HepG2 (cell line): ENCODE data around the gene PRM2. TPM values are rescaled to one million over a fixed set of nuclear protein-coding genes. Genes with fewer than 3 reads are reported as not detected.

Experiments
- ATAC-seq: fragments of 200-7000 bp; cut with Tn5 transposase; 3 replicates; pipeline ENCODE4 v1.9.1; 2020; ENCODE audit warnings: mild to moderate bottlenecking, moderate library complexity
- BruUV-seq: library from RNA; stranded (reverse); fragments of 400-500 nt; replicated peaks from 2 replicates; lab custom pipeline; 2021; lab: Mats Ljungman, UMichigan
- CTCF ChIA-PET: fragments of 300-600 bp; formaldehyde crosslinking; extraction: SDS; loops from one replicate; lab custom pipeline; 2021; ENCODE audit warnings: low total read pairs, inconsistent platforms, low intra/inter-chr PET ratio; lab: Yijun Ruan, JAX
- POLR2A ChIA-PET: fragments of 350-600 bp; sonication (Branson Sonifier 250); formaldehyde crosslinking; loops from one replicate; lab custom pipeline; 2020; ENCODE audit warnings: antibody characterized with exemption, inconsistent platforms; lab: Yijun Ruan, JAX
- DNase-seq: peaks from one replicate; pipeline ENCODE4 v3.0.0-alpha.2; 2015; ENCODE audit warnings: low spot score
- FAIRE-seq: peaks from 3 replicates; lab custom pipeline; 2011; peaks lifted over from hg19 to GRCh38; lab: Jason Lieb, UNC
- H2AFZ ChIP-seq: one replicate; pipeline ENCODE4 v1.6.1; 2011; ENCODE audit warnings: low read length, inconsistent platforms
- H3K27ac ChIP-seq: fragments of 300-600 bp; 3 replicates; pipeline ENCODE4 v1.8.0; 2011; ENCODE audit warnings: mixed run types, mild to moderate bottlenecking, mixed read lengths, low read length, inconsistent platforms; ENCODE audit not compliant: insufficient read depth; ENCODE audit errors: extremely low read length
- H3K27me3 ChIP-seq, 2 experiments: fragments of 200-600 bp in 1 of 2; 2 replicates in 1 of 2; 3 replicates in 1 of 2; pipeline versions ENCODE4 v1.6.0 to v1.8.0; 2011; ENCODE audit warnings: low read length in 2 of 2, mild to moderate bottlenecking in 2 of 2, moderate library complexity in 2 of 2, inconsistent platforms in 1 of 2; ENCODE audit not compliant: insufficient read depth in 2 of 2, control insufficient read depth in 1 of 2
- H3K36me3 ChIP-seq, 2 experiments: fragments of 200-600 bp in 1 of 2; replicated peaks in 1 of 2; 2 replicates in 1 of 2; 3 replicates in 1 of 2; pipeline versions ENCODE4 v1.5.1 to v1.8.0; 2011; ENCODE audit warnings: low read length in 2 of 2, inconsistent platforms in 1 of 2; ENCODE audit not compliant: insufficient read depth in 2 of 2, control insufficient read depth in 1 of 2
- H3K4me1 ChIP-seq: 2 replicates; pipeline ENCODE4 v1.5.1; 2012; ENCODE audit warnings: low read length, inconsistent platforms; ENCODE audit not compliant: insufficient read depth
- H3K4me2 ChIP-seq: 2 replicates; pipeline ENCODE4 v1.6.0; 2011; ENCODE audit warnings: low read depth, low read length, inconsistent platforms
- H3K4me3 ChIP-seq, 3 experiments: fragments of 200-600 bp in 1 of 3; sonication (generic), shearing (Covaris generic) in 1 of 3; replicated peaks in 1 of 3; 2 replicates each; pipeline ENCODE4 v1.5.1; 2011 to 2016; ENCODE audit warnings: low read length in 3 of 3, inconsistent platforms in 2 of 3, low read depth in 2 of 3, mild to moderate bottlenecking in 2 of 3, control low read depth in 1 of 3, mixed read lengths in 1 of 3; ENCODE audit not compliant: insufficient read depth in 1 of 3
- H3K79me2 ChIP-seq: one replicate; pipeline ENCODE4 v1.6.1; 2011; ENCODE audit warnings: low read length, inconsistent platforms; ENCODE audit not compliant: insufficient read depth
- H3K9ac ChIP-seq: 2 replicates; pipeline ENCODE4 v1.6.0; 2011; ENCODE audit warnings: mild to moderate bottlenecking, low read depth, low read length, inconsistent platforms; ENCODE audit not compliant: insufficient read depth
- H3K9me3 ChIP-seq: 2 replicates; pipeline ENCODE4 v1.5.1; 2012; ENCODE audit warnings: mild to moderate bottlenecking, low read length
- H4K20me1 ChIP-seq: 2 replicates; pipeline ENCODE4 v1.6.0; 2011; ENCODE audit warnings: inconsistent platforms, mild to moderate bottlenecking, low read length, moderate library complexity; ENCODE audit not compliant: insufficient read depth
- ELF3 ChIP-seq: IDR thresholded peaks from 2 replicates; pipeline ENCODE4 v1.6.1; 2016; ENCODE audit warnings: missing genetic modification reagents, missing compliant biosample characterization
- KLF13 ChIP-seq: sonication (generic); formaldehyde crosslinking; IDR thresholded peaks from 2 replicates; pipeline ENCODE4 v1.4.0; 2020; ENCODE audit warnings: mild to moderate bottlenecking, missing genetic modification reagents
- MATR3 ChIP-seq: sonication (generic); formaldehyde crosslinking; IDR thresholded peaks from 2 replicates; pipeline ENCODE4 v1.4.0; 2020; ENCODE audit warnings: missing genetic modification reagents
- NKX3-1 ChIP-seq: sonication (generic); formaldehyde crosslinking; IDR thresholded peaks from 2 replicates; pipeline ENCODE4 v1.5.0; 2020; ENCODE audit warnings: missing genetic modification reagents
- RARG ChIP-seq: sonication (generic); formaldehyde crosslinking; IDR thresholded peaks from 2 replicates; pipeline ENCODE4 v1.4.0; 2020; ENCODE audit warnings: low read depth, mild to moderate bottlenecking, missing genetic modification reagents
- SP1 ChIP-seq, 2 experiments: fragments of 450-650 bp in 1 of 2; sonication (generic) in 1 of 2; formaldehyde crosslinking in 1 of 2; IDR thresholded peaks; 2 replicates each; pipeline versions ENCODE4 v1.4.0 to v1.6.1; 2016 to 2020; ENCODE audit warnings: missing genetic modification reagents in 1 of 2
- TAF1 ChIP-seq: sonication (generic); formaldehyde crosslinking; IDR thresholded peaks from 2 replicates; pipeline ENCODE4 v1.4.0; 2020; ENCODE audit warnings: missing genetic modification reagents
- ZFP41 ChIP-seq: sonication (generic); formaldehyde crosslinking; IDR thresholded peaks from 2 replicates; pipeline ENCODE4 v1.4.0; 2020; ENCODE audit warnings: mild to moderate bottlenecking, missing genetic modification reagents, borderline replicate concordance
- ZNF724P ChIP-seq: sonication (generic); formaldehyde crosslinking; IDR thresholded peaks from 2 replicates; pipeline ENCODE4 v1.8.0; 2022; ENCODE audit warnings: missing genetic modification reagents, borderline replicate concordance
- WGBS: methylation state at CpG from one replicate; pipeline ENCODE4 v1.1.6; 2017; ENCODE audit warnings: low lambda C conversion rate; 5-methylcytosine and 5-hydroxymethylcytosine counted together
- in situ Hi-C: cut with HindIII; loops from 2 replicates; pipeline ENCODE4 v1.10.0; 2017; ENCODE audit warnings: low pct_unique_long_range_greater_than_20kb; ENCODE audit not compliant: extremely low pct_ligation_motif_present
- intact Hi-C: fragments of 100-400 bp; cut with micrococcal nuclease; formaldehyde crosslinking; loops from one replicate; pipeline ENCODE4 v1.10.0; 2022; ENCODE audit not compliant: unreplicated experiment
- polyA plus RNA-seq, 8 experiments: library from polyadenylated mRNA; depleted of rRNA in 3 of 8; stranded (reverse) in 7 of 8; unstranded in 1 of 8; fragments of >200 nt; fragmentation: Illumina TruSeq in 4 of 8; extraction: Trizol in 4 of 8; gene quantifications; 2 replicates each; pipeline versions ENCODE4 v1.2.1 to v1.2.3, GENCODE V29; 2011 to 2016; ENCODE audit warnings: low read depth in 4 of 8, missing spikeins in 1 of 8, mixed read lengths in 1 of 8; ENCODE audit not compliant: insufficient read depth in 1 of 8
- total RNA-seq, 5 experiments: library from RNA; depleted of rRNA; stranded (reverse); fragments of >200 nt; fragmentation: Illumina TruSeq; extraction: Trizol; gene quantifications; 2 replicates each; pipeline ENCODE4 v1.2.3, GENCODE V29; 2016; ENCODE audit warnings: low read depth in 1 of 5
- TF ChIP-seq, protein P1 (sequence below): sonication (generic); formaldehyde crosslinking; IDR thresholded peaks from 2 replicates; pipeline ENCODE4 v1.5.1; 2020; ENCODE audit warnings: mild to moderate bottlenecking, missing genetic modification reagents
- TF ChIP-seq, protein P2 (sequence below): sonication (generic); formaldehyde crosslinking; IDR thresholded peaks from 2 replicates; pipeline ENCODE4 v1.5.0; 2020; ENCODE audit warnings: missing genetic modification reagents
- TF ChIP-seq, protein P3 (sequence below): sonication (generic); formaldehyde crosslinking; IDR thresholded peaks from 2 replicates; pipeline ENCODE4 v1.5.0; 2020; ENCODE audit warnings: mild to moderate bottlenecking, missing genetic modification reagents
- TF ChIP-seq, protein P4 (sequence below): sonication (generic); formaldehyde crosslinking; IDR thresholded peaks from 2 replicates; pipeline ENCODE4 v1.5.0; 2020; ENCODE audit warnings: missing genetic modification reagents, mild to moderate bottlenecking, borderline replicate concordance
- TF ChIP-seq, protein P5 (sequence below): sonication (generic); formaldehyde crosslinking; conservative IDR thresholded peaks from 2 replicates; pipeline ENCODE4 v1.8.0; 2022; ENCODE audit warnings: mild to moderate bottlenecking, moderate library complexity, missing genetic modification reagents

The PRM2 gene
- total and polyA plus RNA-seq, 2 of the 13 experiments (the other 11 are each of a cell fraction or from before 2014, with no cell fraction given), result 0.54 TPM; not detected in 1

DNA sequence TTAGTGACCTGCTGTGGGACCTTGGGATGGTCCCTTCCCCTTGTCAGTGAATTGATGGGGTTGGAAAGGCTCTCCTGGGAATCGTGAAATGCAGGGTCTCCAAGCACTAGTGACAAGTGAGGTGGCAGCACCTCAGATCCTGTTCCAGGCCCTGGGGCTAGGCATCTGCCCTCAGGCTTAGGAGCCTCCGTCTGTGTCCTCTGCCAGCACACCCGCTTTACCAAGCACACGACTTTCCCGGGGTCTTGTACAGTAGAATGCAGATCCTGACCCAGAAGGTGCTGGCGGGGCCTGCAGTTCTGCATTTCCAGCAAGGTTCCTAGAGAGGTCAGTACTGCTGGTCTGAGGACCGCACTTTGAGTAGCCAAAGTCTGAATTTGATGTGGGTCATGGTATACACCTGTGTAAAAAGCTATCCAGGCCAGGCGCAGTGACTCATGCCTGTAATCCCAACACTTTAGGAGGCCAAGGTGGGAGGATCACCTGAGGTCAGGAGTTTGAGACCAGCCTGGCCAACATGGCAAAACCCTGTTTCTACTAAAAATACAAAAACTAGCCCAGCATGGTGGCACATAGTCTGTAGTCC lies 38.1 kb upstream of the PRM2 start:
- Histone ChIP-seq H3K36me3 (no peaks in the 10 kb centered on the region), H4K20me1 (no peaks in the 10 kb centered on the region), H3K79me2 (no peaks in the 10 kb centered on the region), H3K27me3 (no peaks in the 10 kb centered on the region), H3K9ac (no peak overlapping the region), H3K4me2 (0 out of 2 replicates have a peak overlapping the region, but pooled peaks have one; percentile 30), H2AFZ (no peak overlapping the region), H3K4me3 (no peak overlapping the region), H3K9me3 (no peaks in the 10 kb centered on the region), H3K27ac (peak overlapping the region; percentile 88), H3K4me1 (peaks cover 62% of the 10 kb centered on the region)
- FAIRE-seq (no peak), DNase-seq (no peak), ATAC-seq (no peak)
- POLR2A ChIA-PET, result interaction anchor here (1.1 to 7.4 kb wide), 4 partner anchors 16 to 73 kb away, joined by 3 to 234 read pairs (median 49); partner anchors contain the start of genes PRM2 and SOCS1
- in situ Hi-C loops (no loop called here), intact Hi-C loops (no loop called here)
- CTCF ChIA-PET, result no interaction called here
- WGBS, result 90% methylated on average over 7 of the region's 8 CpGs
- no TSS peak for BruUV-seq
- TF ChIP-seq MATR3 (CRISPR knock-in tag) (no peak), KLF13 (CRISPR knock-in tag) (no peak), TAF1 (CRISPR knock-in tag) (no peak), NKX3-1 (no peak), RARG (CRISPR knock-in tag) (no peak), SP1 (IDR thresholded peaks at IDR 0.05) (no peak), SP1 (CRISPR knock-in tag; IDR thresholded peaks at IDR 0.05) (no peak), ZFP41 (CRISPR knock-in tag) (no peak), ZNF724P (CRISPR knock-in tag) (0 out of 2 replicates have a peak, but pooled peaks have one; percentile 40), ELF3 (CRISPR knock-in tag) (no peak)
- TF ChIP-seq, protein P1, sequence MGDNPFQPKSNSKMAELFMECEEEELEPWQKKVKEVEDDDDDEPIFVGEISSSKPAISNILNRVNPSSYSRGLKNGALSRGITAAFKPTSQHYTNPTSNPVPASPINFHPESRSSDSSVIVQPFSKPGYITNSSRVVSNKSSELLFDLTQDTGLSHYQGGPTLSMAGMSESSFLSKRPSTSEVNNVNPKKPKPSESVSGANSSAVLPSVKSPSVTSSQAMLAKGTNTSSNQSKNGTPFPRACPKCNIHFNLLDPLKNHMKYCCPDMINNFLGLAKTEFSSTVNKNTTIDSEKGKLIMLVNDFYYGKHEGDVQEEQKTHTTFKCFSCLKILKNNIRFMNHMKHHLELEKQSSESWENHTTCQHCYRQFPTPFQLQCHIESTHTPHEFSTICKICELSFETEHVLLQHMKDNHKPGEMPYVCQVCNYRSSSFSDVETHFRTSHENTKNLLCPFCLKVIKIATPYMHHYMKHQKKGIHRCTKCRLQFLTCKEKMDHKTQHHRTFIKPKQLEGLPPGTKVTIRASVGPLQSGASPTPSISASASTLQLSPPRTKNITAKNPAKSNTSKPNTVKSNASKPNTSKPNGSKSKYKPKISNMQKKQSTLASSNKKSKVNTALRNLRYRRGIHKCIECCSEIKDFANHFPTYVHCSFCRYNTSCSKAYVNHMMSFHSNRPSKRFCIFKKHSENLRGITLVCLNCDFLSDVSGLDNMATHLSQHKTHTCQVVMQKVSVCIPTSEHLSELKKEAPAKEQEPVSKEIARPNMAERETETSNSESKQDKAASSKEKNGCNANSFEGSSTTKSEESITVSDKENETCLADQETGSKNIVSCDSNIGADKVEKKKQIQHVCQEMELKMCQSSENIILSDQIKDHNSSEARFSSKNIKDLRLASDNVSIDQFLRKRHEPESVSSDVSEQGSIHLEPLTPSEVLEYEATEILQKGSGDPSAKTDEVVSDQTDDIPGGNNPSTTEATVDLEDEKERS (CRISPR knock-in tag), result no peak
- TF ChIP-seq, protein P2, sequence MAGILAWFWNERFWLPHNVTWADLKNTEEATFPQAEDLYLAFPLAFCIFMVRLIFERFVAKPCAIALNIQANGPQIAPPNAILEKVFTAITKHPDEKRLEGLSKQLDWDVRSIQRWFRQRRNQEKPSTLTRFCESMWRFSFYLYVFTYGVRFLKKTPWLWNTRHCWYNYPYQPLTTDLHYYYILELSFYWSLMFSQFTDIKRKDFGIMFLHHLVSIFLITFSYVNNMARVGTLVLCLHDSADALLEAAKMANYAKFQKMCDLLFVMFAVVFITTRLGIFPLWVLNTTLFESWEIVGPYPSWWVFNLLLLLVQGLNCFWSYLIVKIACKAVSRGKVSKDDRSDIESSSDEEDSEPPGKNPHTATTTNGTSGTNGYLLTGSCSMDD (CRISPR knock-in tag), result no peak
- TF ChIP-seq, protein P3, sequence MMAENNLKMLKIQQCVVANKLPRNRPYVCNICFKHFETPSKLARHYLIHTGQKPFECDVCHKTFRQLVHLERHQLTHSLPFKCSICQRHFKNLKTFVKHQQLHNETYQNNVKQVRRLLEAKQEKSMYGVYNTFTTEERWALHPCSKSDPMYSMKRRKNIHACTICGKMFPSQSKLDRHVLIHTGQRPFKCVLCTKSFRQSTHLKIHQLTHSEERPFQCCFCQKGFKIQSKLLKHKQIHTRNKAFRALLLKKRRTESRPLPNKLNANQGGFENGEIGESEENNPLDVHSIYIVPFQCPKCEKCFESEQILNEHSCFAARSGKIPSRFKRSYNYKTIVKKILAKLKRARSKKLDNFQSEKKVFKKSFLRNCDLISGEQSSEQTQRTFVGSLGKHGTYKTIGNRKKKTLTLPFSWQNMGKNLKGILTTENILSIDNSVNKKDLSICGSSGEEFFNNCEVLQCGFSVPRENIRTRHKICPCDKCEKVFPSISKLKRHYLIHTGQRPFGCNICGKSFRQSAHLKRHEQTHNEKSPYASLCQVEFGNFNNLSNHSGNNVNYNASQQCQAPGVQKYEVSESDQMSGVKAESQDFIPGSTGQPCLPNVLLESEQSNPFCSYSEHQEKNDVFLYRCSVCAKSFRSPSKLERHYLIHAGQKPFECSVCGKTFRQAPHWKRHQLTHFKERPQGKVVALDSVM (CRISPR knock-in tag), result peak; percentile 75
- TF ChIP-seq, protein P4, sequence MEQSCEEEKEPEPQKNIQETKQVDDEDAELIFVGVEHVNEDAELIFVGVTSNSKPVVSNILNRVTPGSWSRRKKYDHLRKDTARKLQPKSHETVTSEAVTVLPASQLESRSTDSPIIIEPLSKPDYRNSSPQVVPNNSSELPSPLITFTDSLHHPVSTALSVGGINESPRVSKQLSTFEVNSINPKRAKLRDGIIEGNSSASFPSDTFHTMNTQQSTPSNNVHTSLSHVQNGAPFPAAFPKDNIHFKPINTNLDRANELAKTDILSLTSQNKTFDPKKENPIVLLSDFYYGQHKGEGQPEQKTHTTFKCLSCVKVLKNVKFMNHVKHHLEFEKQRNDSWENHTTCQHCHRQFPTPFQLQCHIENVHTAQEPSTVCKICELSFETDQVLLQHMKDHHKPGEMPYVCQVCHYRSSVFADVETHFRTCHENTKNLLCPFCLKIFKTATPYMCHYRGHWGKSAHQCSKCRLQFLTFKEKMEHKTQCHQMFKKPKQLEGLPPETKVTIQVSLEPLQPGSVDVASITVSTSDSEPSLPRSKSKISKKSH, result 0 out of 2 replicates have a peak, but pooled peaks have one; percentile 38
- TF ChIP-seq, protein P5, sequence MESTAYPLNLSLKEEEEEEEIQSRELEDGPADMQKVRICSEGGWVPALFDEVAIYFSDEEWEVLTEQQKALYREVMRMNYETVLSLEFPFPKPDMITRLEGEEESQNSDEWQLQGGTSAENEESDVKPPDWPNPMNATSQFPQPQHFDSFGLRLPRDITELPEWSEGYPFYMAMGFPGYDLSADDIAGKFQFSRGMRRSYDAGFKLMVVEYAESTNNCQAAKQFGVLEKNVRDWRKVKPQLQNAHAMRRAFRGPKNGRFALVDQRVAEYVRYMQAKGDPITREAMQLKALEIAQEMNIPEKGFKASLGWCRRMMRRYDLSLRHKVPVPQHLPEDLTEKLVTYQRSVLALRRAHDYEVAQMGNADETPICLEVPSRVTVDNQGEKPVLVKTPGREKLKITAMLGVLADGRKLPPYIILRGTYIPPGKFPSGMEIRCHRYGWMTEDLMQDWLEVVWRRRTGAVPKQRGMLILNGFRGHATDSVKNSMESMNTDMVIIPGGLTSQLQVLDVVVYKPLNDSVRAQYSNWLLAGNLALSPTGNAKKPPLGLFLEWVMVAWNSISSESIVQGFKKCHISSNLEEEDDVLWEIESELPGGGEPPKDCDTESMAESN (CRISPR knock-in tag), result 0 out of 2 replicates have a peak, but pooled peaks have one; percentile 31
